ENCODE measurements around the gene SRRM3. TPM values are rescaled to one million over a fixed set of nuclear protein-coding genes. Genes with fewer than 3 reads are reported as not detected.

Gene SRRM3
- total RNA-seq, 1 experiment from 2014 or later: 0.74 TPM

- no peak for DNase-seq
- Histone ChIP-seq H2AFZ (no peak overlapping the region), H3K4me1 (replicated peaks; ENCODE audit: insufficient read depth) (no peaks in the 10 kb centered on the region), H3K9me3 (ENCODE audit: insufficient read depth, low read depth) (no peaks in the 10 kb centered on the region), H3K4me3 (no peak overlapping the region), H3K4me2 (no peak overlapping the region), H4K20me1 (ENCODE audit: insufficient read depth) (no peaks in the 10 kb centered on the region), H3K36me3 (ENCODE audit: low read depth) (no peaks in the 10 kb centered on the region), H3K27ac (no peak overlapping the region), H3K27me3 (ENCODE audit: insufficient read depth, low read depth) (peaks cover 43% of the 10 kb centered on the region), H3K79me2 (ENCODE audit: low read depth) (no peaks in the 10 kb centered on the region), H3K9me2 (ENCODE audit: insufficient read depth) (no peaks in the 10 kb centered on the region), H3F3A (ENCODE audit: insufficient read depth, low read depth) (no peaks in the 10 kb centered on the region)
- TF ChIP-seq EZH2 (IDR thresholded peaks at IDR 0.05; ENCODE audit: low read depth): no peak
- ChIA-PET POLR2A (ENCODE audit: unreplicated experiment) (no interaction called here), CTCF (interaction anchor here (0.6 kb wide), 2 partner anchors 29 to 34 kb away, joined by 3 to 8 read pairs; no protein-coding TSS in a partner anchor)
- intact Hi-C loops (cut with micrococcal nuclease; ENCODE audit: unreplicated experiment): no loop called here
- no TSS peak for BruUV-seq (replicated peaks)
Observed at GRCh38 chr7:76233538-76234281, 32.0 kb downstream of the SRRM3 start.

GRCh38 chr7:76234282-76234584, 32.5 kb downstream of the SRRM3 start:
- H3K9me2 ChIP-seq (ENCODE audit: insufficient read depth): no peaks in the 10 kb centered on the region
- no peaks in the 10 kb centered on the region for H3K36me3 ChIP-seq (ENCODE audit: low read depth)
- no peak overlapping the region for H3K4me3 ChIP-seq
- intact Hi-C loops (cut with micrococcal nuclease; ENCODE audit: unreplicated experiment): no loop called here
- no peak overlapping the region for H3K4me2 ChIP-seq
- BruUV-seq (replicated peaks): no TSS peak
- no peaks in the 10 kb centered on the region for H3K79me2 ChIP-seq (ENCODE audit: low read depth)
- POLR2A ChIA-PET (ENCODE audit: unreplicated experiment): no interaction called here
- CTCF ChIA-PET: interaction anchor here (0.6 kb wide), 2 partner anchors 28 to 34 kb away, joined by 3 to 8 read pairs; no protein-coding TSS in a partner anchor
- H3K9me3 ChIP-seq (ENCODE audit: insufficient read depth, low read depth): no peaks in the 10 kb centered on the region
- no peaks in the 10 kb centered on the region for H4K20me1 ChIP-seq (ENCODE audit: insufficient read depth)
- no peaks in the 10 kb centered on the region for H3K4me1 ChIP-seq (replicated peaks; ENCODE audit: insufficient read depth)
- TF ChIP-seq EZH2 (IDR thresholded peaks at IDR 0.05; ENCODE audit: low read depth) (no peak), CTCF (conservative IDR thresholded peaks at IDR 0.05) (no peak)
- H3F3A ChIP-seq (ENCODE audit: insufficient read depth, low read depth): no peaks in the 10 kb centered on the region
- no peak overlapping the region for H2AFZ ChIP-seq
- no peak for DNase-seq
- peaks cover 38% of the 10 kb centered on the region for H3K27me3 ChIP-seq (ENCODE audit: insufficient read depth, low read depth)
- no peak overlapping the region for H3K27ac ChIP-seq

DNA sequence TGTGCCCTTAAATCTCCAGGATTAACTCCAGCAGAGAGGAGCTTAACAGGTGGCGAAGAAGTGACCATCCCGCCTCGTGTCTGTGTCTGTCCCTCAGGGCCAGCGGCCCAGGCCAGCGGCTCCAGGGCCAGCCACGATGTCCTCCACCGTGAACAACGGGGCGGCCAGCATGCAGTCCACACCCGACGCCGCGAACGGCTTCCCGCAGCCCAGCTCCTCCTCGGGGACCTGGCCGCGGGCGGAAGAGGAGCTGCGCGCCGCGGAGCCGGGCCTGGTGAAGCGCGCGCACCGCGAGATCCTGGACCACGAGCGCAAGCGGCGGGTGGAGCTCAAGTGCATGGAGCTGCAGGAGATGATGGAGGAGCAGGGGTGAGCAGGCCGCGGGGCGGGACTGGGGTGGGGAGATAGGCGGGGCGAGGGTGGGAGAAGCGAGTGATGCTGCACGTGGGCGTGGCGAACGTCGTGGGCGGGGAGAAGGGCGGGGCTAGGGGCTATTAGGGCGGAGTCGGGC, 33.3 kb downstream of the SRRM3 start:
- H3K79me2 ChIP-seq (ENCODE audit: low read depth): no peaks in the 10 kb centered on the region
- no peaks in the 10 kb centered on the region for H3K9me2 ChIP-seq (ENCODE audit: insufficient read depth)
- no peaks in the 10 kb centered on the region for H3K4me1 ChIP-seq (replicated peaks; ENCODE audit: insufficient read depth)
- ChIA-PET POLR2A (ENCODE audit: unreplicated experiment) (interaction anchor here (0.5 kb wide), 1 partner anchor 275 kb away, joined by 4 read pairs; no protein-coding TSS in a partner anchor), CTCF (interaction anchor here (0.6 kb wide), 1 partner anchor 37 kb away, joined by 3 read pairs; no protein-coding TSS in a partner anchor)
- peaks cover 31% of the 10 kb centered on the region for H3K27me3 ChIP-seq (ENCODE audit: insufficient read depth, low read depth)
- H3K36me3 ChIP-seq (ENCODE audit: low read depth): no peaks in the 10 kb centered on the region
- H3K4me3 ChIP-seq: no peak overlapping the region
- no peaks in the 10 kb centered on the region for H4K20me1 ChIP-seq (ENCODE audit: insufficient read depth)
- TF ChIP-seq CTCF (conservative IDR thresholded peaks at IDR 0.05): no peak
- intact Hi-C loops (cut with micrococcal nuclease; ENCODE audit: unreplicated experiment): no loop called here
- no TSS peak for BruUV-seq (replicated peaks)
- no peaks in the 10 kb centered on the region for H3K9me3 ChIP-seq (ENCODE audit: insufficient read depth, low read depth)
- H2AFZ ChIP-seq: no peak overlapping the region
- H3K4me2 ChIP-seq: no peak overlapping the region
- peak in 1 of 2 experiments; percentile 82 for DNase-seq
- no peak overlapping the region for H3K27ac ChIP-seq
- no peaks in the 10 kb centered on the region for H3F3A ChIP-seq (ENCODE audit: insufficient read depth, low read depth)

All from PC-9 (cell line).